Adrenal gland (tissue), 12 donors: Measurements from ENCODE around the gene NSMCE1. TPM values are rescaled to one million over a fixed set of nuclear protein-coding genes. Genes with fewer than 3 reads are reported as not detected.

Source experiments
- DNase-seq, 7 donors: peaks; one replicate each; pipeline ENCODE4 v3.0.0-alpha.2; 2019 to 2020
- H3K27ac ChIP-seq, 5 donors: fragments of 200-600 bp; sonication (generic) in 4 of 5; 1 replicate in 3 of 5; 2 replicates in 2 of 5; pipeline versions ENCODE4 v1.5.1 to v1.8.0; 2016 to 2020; ENCODE audit warnings: mild to moderate bottlenecking in 1 of 5
- H3K27me3 ChIP-seq: fragments of 200-600 bp; 2 replicates; pipeline ENCODE4 v1.8.0; 2021
- H3K36me3 ChIP-seq, 2 donors: fragments of 200-600 bp; replicated peaks in 1 of 2; 1 replicate in 1 of 2; 2 replicates in 1 of 2; pipeline versions ENCODE4 v1.5.1 to v1.8.0; 2018 to 2022
- H3K4me1 ChIP-seq, 2 donors: fragments of 200-600 bp; replicated peaks in 1 of 2; 1 replicate in 1 of 2; 2 replicates in 1 of 2; pipeline versions ENCODE4 v1.5.1 to v1.8.0; 2018 to 2021
- H3K4me3 ChIP-seq, 4 donors: fragments of 200-600 bp; sonication (generic) in 3 of 4; one replicate each; pipeline ENCODE4 v1.5.1; 2016 to 2018
- H3K9me3 ChIP-seq, 3 donors: fragments of 200-600 bp; sonication (generic) in 1 of 3; replicated peaks in 1 of 3; 1 replicate in 2 of 3; 2 replicates in 1 of 3; pipeline versions ENCODE4 v1.5.1 to v1.8.0; 2016 to 2021
- CTCF ChIP-seq, 6 experiments: fragments of 450-650 bp in 4 of 6; fragments of 200-600 bp in 2 of 6; sonication (generic) in 1 of 6; IDR thresholded peaks; 1 replicate in 5 of 6; 2 replicates in 1 of 6; pipeline versions ENCODE4 v1.5.1 to v1.8.0; 2016 to 2021; ENCODE audit warnings: antibody characterized with exemption in 6 of 6, mild to moderate bottlenecking in 2 of 6, moderate library complexity in 1 of 6
- POLR2A ChIP-seq, 2 donors: fragments of 450-650 bp; IDR thresholded peaks; one replicate each; pipeline ENCODE4 v1.6.1; 2017; ENCODE audit warnings: antibody characterized with exemption in 2 of 2, mild to moderate bottlenecking in 2 of 2, moderate library complexity in 1 of 2
- WGBS, 4 donors: extraction: QIAGEN DNeasy Blood & Tissue Kit in 2 of 4; methylation state at CpG; one replicate each; pipeline versions ENCODE4 v1.1.5 to v1.1.7; 2013 to 2017; 5-methylcytosine and 5-hydroxymethylcytosine counted together
- intact Hi-C, 2 donors: fragments of 100-400 bp; cut with DNase I; formaldehyde crosslinking; loops; one replicate each; pipeline versions ENCODE4 v1.14.1 to v1.15.0; 2022 to 2023
- polyA plus RNA-seq, 3 donors: library from polyadenylated mRNA; stranded (reverse); fragments of 200-250 nt in 2 of 3; fragments of 350-450 nt in 1 of 3; fragmentation: Illumina TruSeq in 1 of 3; extraction: RNeasy Lipid Tissue Mini Kit (QIAGEN cat#74804) in 1 of 3; gene quantifications; one replicate each; pipeline ENCODE4 v1.2.3, GENCODE V29; 2013 to 2014
- total RNA-seq, 9 donors: library from RNA; depleted of rRNA in 4 of 9; stranded (reverse); fragments of >200 nt in 4 of 9; fragments of 120-200 nt in 1 of 9; fragmentation: NEBNext Ultra II Directional in 1 of 9; extraction: Animal tissue kit (Norgen Biotek cat#: 25700) in 1 of 9; gene quantifications; one replicate each; pipeline versions ENCODE4 v1.1.0 to v1.2.4, GENCODE V29; 2013 to 2023
- donor health status: healthy with polysubstance abuse.
- donor health status: Bipolar disorder and iron deficiency.
- donor health status: DM: yes; HTN: yes; CAD: no.
- donor health status: DM: no; HTN: no; CAD: no.
- donor health status: DM: no; HTN: no; CAD: no.
- donor health status: DM: yes; HTN: yes; CAD: no.

The NSMCE1 gene
- total and polyA plus RNA-seq, 12 donors = 54.3 to 182 (median 88.1) TPM

- H3K9me3 ChIP-seq = no peaks in the 10 kb centered on the region
- TF ChIP-seq CTCF (IDR thresholded peaks at IDR 0.05) (no peak), POLR2A (IDR thresholded peaks at IDR 0.05) (no peak)
- H3K36me3 ChIP-seq = peaks cover 0 to 4% of the 10 kb centered on the region in 2 donors
- no peaks in the 10 kb centered on the region for H3K27me3 ChIP-seq
- 86 to 97% (median 88%) methylated on average over 5 to 6 of the region's 6 CpGs for WGBS, 4 donors
- no peaks in the 10 kb centered on the region for H3K4me1 ChIP-seq
- intact Hi-C loops = loop anchor here in 1 of 2 donors (10.0 kb wide), 1 partner anchor 241 kb away; no protein-coding TSS in a partner anchor
- H3K27ac ChIP-seq = peak overlapping the region in 1 of 5 donors; percentile 31
- no peak for DNase-seq
- no peak overlapping the region for H3K4me3 ChIP-seq
Observed at GRCh38 chr16:27223701-27224100, 44.9 kb downstream of the NSMCE1 start.

- Histone ChIP-seq H3K4me1 (no peaks in the 10 kb centered on the region), H3K4me3 (no peak overlapping the region), H3K36me3 (peaks cover 0 to 4% of the 10 kb centered on the region in 2 donors), H3K9me3 (no peaks in the 10 kb centered on the region), H3K27me3 (no peaks in the 10 kb centered on the region), H3K27ac (peak overlapping the region in 1 of 5 donors; percentile 31)
- DNase-seq = no peak
- TF ChIP-seq POLR2A (IDR thresholded peaks at IDR 0.05) = no peak
- no peak for TF ChIP-seq CTCF (IDR thresholded peaks at IDR 0.05)
- intact Hi-C loops = loop anchor here in 1 of 2 donors (10.0 kb wide), 1 partner anchor 242 kb away; no protein-coding TSS in a partner anchor
- WGBS, 4 donors = 76 to 86% (median 78%) methylated on average over 1 to 8 of the region's 8 CpGs
Observed at GRCh38 chr16:27223226-27223610, 45.4 kb downstream of the NSMCE1 start.

- Histone ChIP-seq H3K27me3 (no peaks in the 10 kb centered on the region), H3K4me3 (no peak overlapping the region), H3K4me1 (no peaks in the 10 kb centered on the region), H3K9me3 (no peaks in the 10 kb centered on the region), H3K27ac (peak overlapping the region in 2 of 5 donors; percentile 6 to 71), H3K36me3 (peaks cover 0 to 4% of the 10 kb centered on the region in 2 donors)
- peak in 4 of 7 donors; percentile 41 to 73 (median 51) for DNase-seq
- TF ChIP-seq CTCF (IDR thresholded peaks at IDR 0.05) (no peak), POLR2A (IDR thresholded peaks at IDR 0.05) (no peak)
- intact Hi-C loops = loop anchor here in 1 of 2 donors (10.0 kb wide), 1 partner anchor 242 kb away; no protein-coding TSS in a partner anchor
- WGBS, 4 donors = 48 to 58% (median 54%) methylated on average over 16 to 30 of the region's 30 CpGs
Observed at GRCh38 chr16:27222249-27223225, 46.0 kb downstream of the NSMCE1 start.

GRCh38 chr16:27221576-27222248 is 46.9 kb downstream of the NSMCE1 start:
- peak overlapping the region in 1 of 5 donors; percentile 71 for H3K27ac ChIP-seq
- WGBS, 4 donors = 68 to 84% (median 80%) methylated on average over 7 to 8 of the region's 8 CpGs
- no peak overlapping the region for H3K4me3 ChIP-seq
- H3K9me3 ChIP-seq = no peaks in the 10 kb centered on the region
- H3K36me3 ChIP-seq = peaks cover 0 to 4% of the 10 kb centered on the region in 2 donors
- no peaks in the 10 kb centered on the region for H3K27me3 ChIP-seq
- no peak for DNase-seq
- intact Hi-C loops = loop anchor here in 1 of 2 donors (10.0 kb wide), 1 partner anchor 243 kb away; no protein-coding TSS in a partner anchor
- TF ChIP-seq CTCF (IDR thresholded peaks at IDR 0.05) (no peak), POLR2A (IDR thresholded peaks at IDR 0.05) (no peak)
- H3K4me1 ChIP-seq = no peaks in the 10 kb centered on the region
